Measurements from ENCODE around the gene MRPL9. TPM values are rescaled to one million over a fixed set of nuclear protein-coding genes. Genes with fewer than 3 reads are reported as not detected.

MRPL9 gene
- 34.4 and 49.7 TPM in 2 replicates for total RNA-seq

DNA sequence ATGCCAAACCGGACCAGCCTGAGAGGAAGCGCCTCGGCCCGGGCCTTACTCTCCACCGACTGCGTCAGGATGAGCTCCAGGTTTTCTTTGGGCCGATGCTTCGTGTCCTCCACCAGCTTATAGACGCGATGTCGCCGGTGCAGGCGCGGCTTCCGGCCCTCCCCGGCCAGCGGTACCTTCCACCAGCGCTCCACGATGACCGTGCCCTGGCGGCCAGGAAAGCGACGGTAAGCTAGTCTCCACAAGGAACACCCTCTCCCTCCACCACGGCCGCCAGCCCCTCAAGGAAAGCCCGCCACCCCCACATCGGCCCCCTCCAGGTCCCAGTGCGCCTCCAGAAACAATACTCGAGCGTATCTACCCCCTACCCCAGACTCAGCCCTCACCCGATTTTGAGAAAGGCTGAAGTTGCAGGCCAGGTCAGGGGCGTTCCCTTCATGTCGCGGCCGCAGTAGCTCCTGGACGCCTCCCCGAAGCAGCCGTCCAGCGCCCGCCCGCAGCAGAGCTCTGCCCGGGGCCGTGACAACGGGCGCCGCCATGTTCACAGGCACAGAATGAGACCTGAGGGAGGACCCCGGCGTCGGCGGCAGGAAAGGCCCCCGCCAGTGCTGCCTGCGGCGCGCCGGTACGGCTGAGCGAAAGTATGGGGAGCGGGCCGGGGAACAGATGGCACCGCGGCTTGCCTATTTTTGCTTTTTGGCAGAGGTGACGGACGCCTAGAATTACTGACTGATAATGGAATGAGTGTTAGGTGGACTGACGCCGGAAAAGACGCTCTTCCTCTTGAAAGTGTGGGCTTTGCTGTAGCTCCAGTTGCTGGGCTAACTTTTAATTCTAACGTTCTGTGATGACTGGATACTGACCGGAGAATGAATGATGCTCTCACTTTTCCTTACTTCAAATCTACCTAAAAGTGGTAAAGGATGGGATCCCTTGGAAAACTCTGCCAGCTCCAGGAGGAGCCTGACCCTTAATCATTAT lies at the start of gene MRPL9:
MRPL9 (minus strand) TSS at position 556 of the 981 bp plus-strand sequence; CDS start at position 539, 17 bp downstream.

DNA sequence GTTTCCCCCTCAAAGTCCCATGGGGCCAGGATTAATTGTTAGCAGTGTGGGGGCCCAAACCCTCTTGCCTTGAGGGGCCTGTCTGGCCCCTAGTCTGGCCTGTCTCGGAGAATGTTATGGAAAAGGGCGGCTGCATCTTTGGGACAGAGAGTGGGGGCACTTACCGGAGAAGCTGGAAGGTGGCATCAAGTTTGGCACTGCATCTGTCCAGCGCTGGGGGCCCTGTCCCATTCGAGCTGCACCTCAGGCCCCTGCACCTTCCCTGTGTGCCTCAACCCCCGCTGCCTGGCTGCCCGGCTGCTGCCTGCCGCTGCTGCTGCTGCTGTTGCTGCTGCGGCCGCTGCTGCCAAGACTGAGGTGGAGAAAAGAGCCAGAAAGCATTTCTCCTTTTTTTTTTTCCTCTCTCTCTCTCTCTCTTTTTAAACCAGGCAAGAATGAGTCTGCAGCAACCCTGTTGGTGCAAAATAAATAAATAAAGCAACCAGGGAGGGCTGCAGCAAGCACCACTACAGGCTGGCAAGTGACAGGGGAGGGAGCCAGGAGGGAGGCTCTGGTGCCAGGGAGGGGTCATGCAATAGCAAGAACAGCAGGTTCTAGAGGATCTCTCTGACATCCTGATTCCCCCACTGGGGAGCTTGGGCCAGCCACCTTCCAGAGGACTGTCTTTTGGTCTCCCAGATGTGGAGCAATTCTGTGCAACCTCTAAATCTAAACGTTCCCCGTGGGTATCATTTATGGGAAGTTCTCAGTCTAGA lies 41.9 kb upstream of the MRPL9 start, which contains the start of gene LINGO4:
LINGO4 (minus strand) TSS at position 354 of the 755 bp plus-strand sequence. CDS start 2,715 bp downstream, outside the sequence.

DNA sequence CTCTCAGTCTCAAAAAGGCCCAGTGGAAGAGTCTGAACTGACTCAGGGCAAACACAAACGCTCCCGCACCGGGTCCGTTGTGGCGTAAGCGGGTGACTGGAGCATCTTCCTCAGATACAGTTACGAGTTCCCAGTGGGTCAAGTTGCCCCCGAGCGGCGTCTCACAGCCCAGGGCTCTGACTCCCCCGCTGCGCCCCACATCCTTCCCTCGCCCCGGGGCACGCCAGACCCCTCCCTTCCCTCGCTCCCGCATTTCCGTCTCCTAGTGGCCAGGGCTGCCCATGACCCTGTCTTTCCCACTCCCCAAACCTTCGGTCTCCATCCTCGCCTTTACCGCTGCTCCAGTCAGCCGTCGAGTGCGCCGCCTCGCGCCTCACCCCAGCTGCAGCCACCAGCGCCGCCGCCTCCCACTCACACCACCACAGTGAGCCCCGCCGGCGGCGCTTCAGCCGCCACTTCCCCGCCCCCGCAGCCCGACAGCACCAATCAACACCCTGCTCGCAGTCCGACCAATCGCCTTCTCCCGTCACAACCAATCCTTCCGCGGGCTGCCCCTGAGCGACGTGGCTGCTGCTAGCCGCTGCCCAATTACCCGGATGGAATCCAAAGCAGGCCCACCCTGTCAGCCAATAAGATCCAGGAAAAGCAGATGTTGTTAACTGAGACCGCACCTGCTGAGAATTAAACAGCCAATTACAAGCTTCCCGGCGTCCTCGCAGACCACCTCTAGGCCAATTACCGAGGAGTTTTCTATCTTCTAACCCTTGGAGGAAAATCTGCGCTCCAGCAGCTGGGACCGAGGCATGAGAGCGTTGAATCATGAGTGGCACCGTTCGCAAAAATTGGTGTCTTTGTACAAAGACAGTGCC lies 27.0 kb upstream of the MRPL9 start, which contains the start of gene TDRKH:
TDRKH (minus strand) TSS at position 430 of the 869 bp plus-strand sequence. CDS start 7,478 bp downstream, outside the sequence.

DNA sequence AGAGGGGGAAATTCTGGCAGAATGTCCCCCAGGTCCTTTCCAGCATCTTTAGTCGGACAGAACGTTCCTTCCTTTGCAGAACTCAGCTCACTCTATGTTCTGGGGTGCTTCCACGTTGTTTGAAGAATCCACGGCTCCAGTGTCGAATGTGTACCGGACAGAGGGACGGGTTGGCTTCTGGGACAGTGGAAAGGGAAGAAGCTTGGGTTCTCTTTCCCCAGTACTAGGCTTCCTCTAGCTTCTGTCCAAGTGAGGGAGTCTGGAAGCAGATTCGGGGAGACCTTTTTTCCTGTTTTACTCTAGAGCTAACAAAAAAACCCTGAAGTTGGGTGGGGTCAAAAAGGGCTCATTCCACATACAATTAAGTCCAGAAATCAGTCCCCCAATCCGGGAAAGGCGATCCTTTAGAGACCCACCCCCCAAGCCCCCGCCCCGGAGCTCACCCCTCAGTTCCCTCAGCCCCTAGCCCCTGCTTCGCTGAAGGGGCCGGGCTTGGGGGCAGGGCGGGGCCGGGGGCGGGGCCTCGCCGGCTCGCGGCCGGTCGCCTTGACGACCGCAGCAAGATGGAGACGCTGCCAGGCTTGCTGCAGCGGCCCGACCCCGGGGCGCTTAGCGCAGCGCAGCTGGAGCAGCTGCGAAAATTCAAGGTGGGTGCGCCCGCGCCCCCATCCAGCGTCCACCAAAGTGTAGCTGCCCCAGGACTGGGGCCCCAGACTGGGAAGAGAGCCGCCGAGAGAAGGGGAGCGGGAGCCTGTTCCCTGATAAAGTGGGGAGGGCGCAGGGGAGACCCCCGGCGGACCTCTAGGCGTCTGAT lies 42.1 kb downstream of the MRPL9 start, which contains the start of gene RIIAD1:
RIIAD1 (plus strand) TSS at position 549 of the 814 bp plus-strand sequence; CDS start at position 564, 15 bp downstream.

GRCh38 chr1:151716771-151717631 lies 46.3 kb downstream of the MRPL9 start, which contains the start of gene CELF3:
CELF3 (minus strand) TSS chr1:151716803; CDS start chr1:151716020, 783 bp downstream.

Other genes starting within 250 kb of the MRPL9 start
- gene TUFT1, start 223.2 kb downstream of the MRPL9 start, total RNA-seq, result 1.1 and 2.5 TPM in 2 replicates
- 16.5 and 20.3 TPM in 2 replicates for gene SNX27, start 151.4 kb downstream of the MRPL9 start, total RNA-seq
- not detected in 2 replicates for gene CELF3, start 46.7 kb downstream of the MRPL9 start, total RNA-seq
- not detected in 2 replicates for gene RIIAD1, start 42.0 kb downstream of the MRPL9 start, total RNA-seq
- 0.12 and 0.29 TPM in 2 replicates for gene TDRKH, start 27.0 kb upstream of the MRPL9 start, total RNA-seq
- not detected in 2 replicates for gene LINGO4, start 41.9 kb upstream of the MRPL9 start, total RNA-seq
- not detected in 2 replicates for gene RORC, start 68.3 kb upstream of the MRPL9 start, total RNA-seq
- not detected in 2 replicates for gene C2CD4D, start 76.3 kb upstream of the MRPL9 start, total RNA-seq
- gene THEM5, start 90.2 kb upstream of the MRPL9 start, total RNA-seq, result not detected in 2 replicates
- gene THEM4, start 146.0 kb upstream of the MRPL9 start, total RNA-seq, result 17.9 and 19.1 TPM in 2 replicates
- 253 and 261 TPM in 2 replicates for gene S100A10, start 230.4 kb upstream of the MRPL9 start, total RNA-seq